A549 treated with AZD9567 at 1 μM for 4 hours (cell line): ENCODE results near the gene FHL5. TPM values are rescaled to one million over a fixed set of nuclear protein-coding genes. Genes with fewer than 3 reads are reported as not detected.

Experiments used
- total RNA-seq: library from RNA; stranded (reverse); fragments of 200-300 nt; extraction: Qiagen RNA extraction; gene quantifications from 5 replicates; pipeline ENCODE4 v1.2.3, GENCODE V29; 2022; ENCODE audit not compliant: insufficient read depth

FHL5 gene, protein sequence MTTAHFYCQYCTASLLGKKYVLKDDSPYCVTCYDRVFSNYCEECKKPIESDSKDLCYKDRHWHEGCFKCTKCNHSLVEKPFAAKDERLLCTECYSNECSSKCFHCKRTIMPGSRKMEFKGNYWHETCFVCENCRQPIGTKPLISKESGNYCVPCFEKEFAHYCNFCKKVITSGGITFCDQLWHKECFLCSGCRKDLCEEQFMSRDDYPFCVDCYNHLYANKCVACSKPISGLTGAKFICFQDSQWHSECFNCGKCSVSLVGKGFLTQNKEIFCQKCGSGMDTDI
- total RNA-seq = not detected in 5 replicates

GRCh38 chr6:96562886-96563285, at the start of gene FHL5:
Gene FHL5, plus strand, starts transcription at chr6:96563128. Its CDS starts 40,486 bp downstream, at chr6:96603614.

DNA sequence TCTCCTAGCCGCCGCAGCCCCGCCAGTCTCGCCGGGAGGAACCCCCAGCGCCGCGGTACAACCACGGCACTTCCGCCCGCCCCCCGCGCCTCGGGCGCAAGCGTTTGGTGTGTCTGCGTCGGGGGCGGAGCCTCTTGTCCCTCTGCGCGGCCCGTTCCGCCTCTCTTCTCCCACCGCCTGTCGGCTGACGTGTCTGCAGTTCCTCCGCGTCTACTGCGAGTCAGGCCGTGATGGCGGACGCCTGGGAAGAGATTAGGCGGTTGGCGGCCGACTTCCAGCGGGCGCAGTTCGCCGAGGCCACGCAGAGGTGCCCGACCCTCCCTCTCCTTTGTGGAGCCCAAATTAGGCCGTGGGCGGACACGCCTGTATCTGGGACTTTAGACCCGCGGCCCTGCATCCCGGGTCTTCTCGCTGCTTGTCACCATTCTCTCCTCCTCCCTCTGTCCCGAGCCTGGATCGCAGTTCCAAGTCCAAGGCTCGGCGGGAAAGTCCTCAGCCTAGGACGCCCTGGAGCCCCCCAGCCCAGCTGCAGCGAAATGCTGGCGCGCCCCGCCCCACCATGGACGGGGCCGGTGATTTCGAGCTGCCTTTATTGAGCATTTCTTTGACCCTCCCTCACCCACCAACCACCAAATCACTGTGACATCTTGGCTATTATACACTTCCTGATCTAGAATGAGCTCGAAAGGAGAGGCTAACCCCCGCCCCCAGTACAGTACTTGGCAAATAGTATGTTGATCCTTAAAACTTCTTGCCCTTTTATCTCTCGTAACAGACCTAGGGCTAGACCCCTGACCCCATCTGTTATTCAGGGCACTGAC, 41.1 kb upstream of the FHL5 start, which contains the start of gene UFL1:
Gene UFL1 (plus strand): TSS at position 163 of the 821 bp plus-strand sequence. CDS start 68 bp downstream, at position 231.

Other genes starting within 250 kb of the FHL5 start
- 6.4 to 9.3 TPM (median 8.8 TPM) in 5 replicates for gene UFL1, start 41.3 kb upstream of the FHL5 start, total RNA-seq